GM12878 (cell line): ENCODE measurements around the gene MDFIC. TPM values are rescaled to one million over a fixed set of nuclear protein-coding genes. Genes with fewer than 3 reads are reported as not detected.

Source experiments
- ATF2 ChIP-seq: IDR thresholded peaks from 2 replicates; pipeline ENCODE4 v1.6.1; 2012; ENCODE audit warnings: low read length, inconsistent platforms
- BMI1 ChIP-seq: fragments of 450-650 bp; IDR thresholded peaks from 2 replicates; pipeline ENCODE4 v1.6.1; 2016; ENCODE audit warnings: mild to moderate bottlenecking, moderate library complexity, borderline replicate concordance
- CBX5 ChIP-seq: sonication (generic); IDR thresholded peaks from 2 replicates; pipeline ENCODE4 v1.6.1; 2016; ENCODE audit warnings: low read depth, moderate library complexity, mild to moderate bottlenecking, inconsistent platforms
- CTCF ChIP-seq, 3 experiments: IDR thresholded peaks in 2 of 3; conservative IDR thresholded peaks in 1 of 3; 2 replicates each; pipeline ENCODE4 v1.5.1; 2011; ENCODE audit warnings: low read depth in 3 of 3, low read length in 3 of 3, mild to moderate bottlenecking in 3 of 3, control low read depth in 2 of 3, moderate library complexity in 2 of 3, inconsistent platforms in 1 of 3, mixed read lengths in 1 of 3; ENCODE audit not compliant: control insufficient read depth in 2 of 3, insufficient read depth in 1 of 3; ENCODE audit errors: extremely low read depth in 1 of 3
- CUX1 ChIP-seq: IDR thresholded peaks from 2 replicates; pipeline ENCODE4 v1.6.1; 2012; ENCODE audit warnings: improper control_type of control experiment, low read depth, low read length; ENCODE audit not compliant: insufficient replicate concordance
- MLLT1 ChIP-seq: fragments of 450-650 bp; IDR thresholded peaks from 2 replicates; pipeline ENCODE4 v1.6.1; 2016; ENCODE audit warnings: mild to moderate bottlenecking
- MXI1 ChIP-seq: fragments of 150-350 bp; IDR thresholded peaks from 2 replicates; pipeline ENCODE4 v1.6.1; 2011; ENCODE audit warnings: low read depth, mild to moderate bottlenecking, inconsistent platforms, low read length, improper control_type of control experiment
- NFYA ChIP-seq: IDR thresholded peaks from 2 replicates; pipeline ENCODE4 v1.6.1; 2011; ENCODE audit warnings: low read depth, mild to moderate bottlenecking, low read length, improper control_type of control experiment, borderline replicate concordance
- RB1 ChIP-seq: fragments of 450-650 bp; formaldehyde crosslinking; IDR thresholded peaks from 2 replicates; pipeline ENCODE4 v1.6.1; 2017; ENCODE audit warnings: mild to moderate bottlenecking, borderline replicate concordance
- REST ChIP-seq: IDR thresholded peaks from 2 replicates; pipeline ENCODE4 v1.6.1; 2012; ENCODE audit warnings: mild to moderate bottlenecking, low read depth, low read length
- SKIL ChIP-seq: fragments of 450-650 bp; IDR thresholded peaks from 2 replicates; pipeline ENCODE4 v1.6.1; 2017; ENCODE audit warnings: mild to moderate bottlenecking, low read depth, inconsistent platforms; ENCODE audit not compliant: poor library complexity, severe bottlenecking
- SMARCA5 ChIP-seq: fragments of 450-650 bp; IDR thresholded peaks from 2 replicates; pipeline ENCODE4 v1.6.1; 2017; ENCODE audit warnings: mild to moderate bottlenecking
- STAT1 ChIP-seq: fragments of 450-650 bp; conservative IDR thresholded peaks from 2 replicates; pipeline ENCODE4 v1.6.1; 2014; ENCODE audit warnings: antibody characterized with exemption, mild to moderate bottlenecking
- polyA plus RNA-seq, 11 experiments: library from polyadenylated mRNA; depleted of rRNA in 4 of 11; unstranded in 6 of 11; stranded (reverse) in 5 of 11; fragments of >200 nt; fragmentation: Nextera tagmentation in 4 of 11; fragmentation: Illumina TruSeq in 1 of 11; extraction: Ambion mirVana in 4 of 11; extraction: Trizol in 1 of 11; gene quantifications; 1 replicate in 1 of 11; 2 replicates in 10 of 11; pipeline versions ENCODE4 v1.2.1 to v1.2.3, GENCODE V29; 2011 to 2016; ENCODE audit warnings: inconsistent platforms in 2 of 11, missing spikeins in 2 of 11, low read depth in 1 of 11
- total RNA-seq, 4 experiments: library from RNA; depleted of rRNA in 3 of 4; stranded (reverse); fragments of >200 nt in 3 of 4; fragmentation: Illumina TruSeq in 1 of 4; extraction: Trizol in 1 of 4; gene quantifications; 2 replicates each; pipeline versions ENCODE4 v1.2.1 to v1.2.3, GENCODE V29; 2013 to 2021

Gene MDFIC
- total and polyA plus RNA-seq, 10 of the 15 experiments (the other 5 are each of a cell fraction or from before 2014, with no cell fraction given): 7.3 to 58.4 (median 40.0) TPM

GRCh38 chr7:114931656-114932011 lies 9.7 kb downstream of the MDFIC start (continued):
- TF ChIP-seq CUX1: no peak
- no peak; the same call in 1 of the 2 replicates for TF ChIP-seq ATF2
- TF ChIP-seq SMARCA5: no peak
- no peak for TF ChIP-seq STAT1
- no peak for TF ChIP-seq CBX5
- no peak for TF ChIP-seq MXI1
- no peak for TF ChIP-seq RB1
- TF ChIP-seq BMI1: 0 out of 2 replicates have a peak, but pooled peaks have one; percentile 22
- TF ChIP-seq REST: no peak
- peak; percentile 43 for TF ChIP-seq SKIL
- no peak for TF ChIP-seq NFYA
- peak; percentile 65; the same call in 1 of the 2 replicates for TF ChIP-seq MLLT1
- peak in 1 of 3 experiments; percentile 14; a peak in 1 of 6 replicates for TF ChIP-seq CTCF (IDR thresholded peaks at IDR 0.05 in 2 of 3, conservative IDR thresholded peaks at IDR 0.05 in 1 of 3; ENCODE audit: control insufficient read depth in 2 of 3, extremely low read depth in 1 of 3, insufficient read depth in 1 of 3, low read depth in 3 of 3, low read length in 3 of 3)
